ENCODE results near the gene NAA80. TPM values are rescaled to one million over a fixed set of nuclear protein-coding genes. Genes with fewer than 3 reads are reported as not detected.
A peak's percentile ranks its signal among the peaks of the same experiment; 100 is the strongest.

NAA80 gene
- total and polyA plus RNA-seq, 2 of the 13 experiments (the other 11 are each of a cell fraction or from before 2014, with no cell fraction given) = 3.4 to 8.7 TPM

DNA sequence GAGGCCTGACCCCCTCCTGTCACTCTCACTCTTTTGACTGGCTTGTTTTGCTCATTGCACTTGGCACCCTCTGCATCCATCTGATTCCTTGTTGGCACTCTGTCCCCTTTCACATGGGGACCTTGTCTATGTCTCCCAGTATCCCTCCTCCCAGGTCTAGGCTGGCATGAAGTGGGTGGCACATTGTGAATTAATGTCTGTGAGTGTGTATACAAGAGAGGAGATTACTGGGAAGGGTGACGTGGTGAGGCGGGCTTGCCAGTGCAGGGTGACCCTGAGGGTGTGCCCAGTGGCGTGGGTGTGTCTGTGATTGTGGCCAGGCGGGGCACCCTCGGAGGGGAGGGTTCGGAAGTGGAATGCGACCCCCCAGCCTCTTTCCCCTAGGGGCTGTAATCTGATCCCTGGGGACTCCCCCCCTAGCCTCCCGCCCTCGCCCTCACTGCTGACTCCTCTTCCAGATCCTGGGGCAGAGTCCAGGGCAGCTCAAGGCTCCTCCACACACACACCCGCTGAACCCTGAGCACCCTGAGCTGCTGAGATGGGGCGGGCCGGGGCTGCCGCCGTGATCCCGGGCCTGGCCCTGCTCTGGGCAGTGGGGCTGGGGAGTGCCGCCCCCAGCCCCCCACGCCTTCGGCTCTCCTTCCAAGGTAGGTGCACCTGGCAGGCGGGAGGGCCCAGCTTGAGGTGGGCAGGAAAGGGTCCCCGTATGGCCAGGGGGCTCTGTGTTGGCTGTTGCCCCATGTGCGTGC lies 30.3 kb downstream of the NAA80 start, which contains the start of gene SEMA3B:
TSS of gene SEMA3B (plus strand) at position 445 of the 749 bp plus-strand sequence. CDS start at position 539, 94 bp downstream.
- FAIRE-seq (no peak), DNase-seq (ENCODE audit: low spot score) (peak; percentile 71), ATAC-seq (peak; percentile 11)
- WGBS (ENCODE audit: low lambda C conversion rate) = 3% methylated on average over 6 of the region's 21 CpGs
- intact Hi-C loops (cut with micrococcal nuclease; ENCODE audit: unreplicated experiment) = no loop called here
- Histone ChIP-seq H3K27ac (ENCODE audit: extremely low read length, insufficient read depth, low read length) (peak within 1 kb of the TSS; percentile 88), H3K9ac (ENCODE audit: insufficient read depth, low read depth, low read length) (peak within 1 kb of the TSS; percentile 94), H3K9me3 (ENCODE audit: low read length) (no peaks in the 10 kb centered on the region), H2AFZ (ENCODE audit: low read length) (no peak within 1 kb of the TSS), H3K27me3 (ENCODE audit: control insufficient read depth in 1 of 2, insufficient read depth in 2 of 2, low read length in 2 of 2) (no peaks in the 10 kb centered on the region; a peak in 1 of 5 replicates), H3K4me3 (replicated peaks in 1 of 3; ENCODE audit: insufficient read depth in 1 of 3, low read depth in 2 of 3, low read length in 3 of 3) (peak within 1 kb of the TSS; percentile 71 to 88 (median 83)), H3K79me2 (ENCODE audit: insufficient read depth, low read length) (peaks cover 33% of the 10 kb centered on the region), H3K4me1 (ENCODE audit: insufficient read depth, low read length) (peaks cover 88% of the 10 kb centered on the region), H3K36me3 (replicated peaks in 1 of 2; ENCODE audit: control insufficient read depth in 1 of 2, insufficient read depth in 2 of 2, low read length in 2 of 2) (peaks cover 0 to 2% of the 10 kb centered on the region in 2 experiments; a peak in 3 of 5 replicates), H3K4me2 (ENCODE audit: low read depth, low read length) (peak within 1 kb of the TSS; percentile 98), H4K20me1 (ENCODE audit: insufficient read depth, low read length) (no peaks in the 10 kb centered on the region)
- POLR2A ChIA-PET = interaction anchor here (1.0 to 5.5 kb wide), 12 partner anchors 8 to 73 kb away, joined by 3 to 155 read pairs (median 8); partner anchors contain the start of genes GNAI2, HYAL2, HYAL3 and IFRD2
- in situ Hi-C loops (cut with HindIII; ENCODE audit: extremely low pct_ligation_motif_present, low pct_unique_long_range_greater_than_20kb) = no loop called here
- CTCF ChIA-PET (ENCODE audit: low intra/inter-chr PET ratio, low total read pairs) = no interaction called here
- BruUV-seq (replicated peaks) = no TSS peak
- TF ChIP-seq ZNF3 (CRISPR knock-in tag; IDR thresholded peaks at IDR 0.05) (no peak), ZNF317 (CRISPR knock-in tag; IDR thresholded peaks at IDR 0.05) (peak; percentile 62; the same call in 1 of the 2 replicates), ZNF616 (CRISPR knock-in tag; IDR thresholded peaks at IDR 0.05; ENCODE audit: low read depth) (no peak), SRSF1 (optimal IDR thresholded peaks at IDR 0.05; ENCODE audit: low read depth, low read length) (peak; percentile 88)
- TF ChIP-seq, protein P1, sequence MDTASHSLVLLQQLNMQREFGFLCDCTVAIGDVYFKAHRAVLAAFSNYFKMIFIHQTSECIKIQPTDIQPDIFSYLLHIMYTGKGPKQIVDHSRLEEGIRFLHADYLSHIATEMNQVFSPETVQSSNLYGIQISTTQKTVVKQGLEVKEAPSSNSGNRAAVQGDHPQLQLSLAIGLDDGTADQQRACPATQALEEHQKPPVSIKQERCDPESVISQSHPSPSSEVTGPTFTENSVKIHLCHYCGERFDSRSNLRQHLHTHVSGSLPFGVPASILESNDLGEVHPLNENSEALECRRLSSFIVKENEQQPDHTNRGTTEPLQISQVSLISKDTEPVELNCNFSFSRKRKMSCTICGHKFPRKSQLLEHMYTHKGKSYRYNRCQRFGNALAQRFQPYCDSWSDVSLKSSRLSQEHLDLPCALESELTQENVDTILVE (CRISPR knock-in tag; IDR thresholded peaks at IDR 0.05) = no peak
- TF ChIP-seq, protein P2, sequence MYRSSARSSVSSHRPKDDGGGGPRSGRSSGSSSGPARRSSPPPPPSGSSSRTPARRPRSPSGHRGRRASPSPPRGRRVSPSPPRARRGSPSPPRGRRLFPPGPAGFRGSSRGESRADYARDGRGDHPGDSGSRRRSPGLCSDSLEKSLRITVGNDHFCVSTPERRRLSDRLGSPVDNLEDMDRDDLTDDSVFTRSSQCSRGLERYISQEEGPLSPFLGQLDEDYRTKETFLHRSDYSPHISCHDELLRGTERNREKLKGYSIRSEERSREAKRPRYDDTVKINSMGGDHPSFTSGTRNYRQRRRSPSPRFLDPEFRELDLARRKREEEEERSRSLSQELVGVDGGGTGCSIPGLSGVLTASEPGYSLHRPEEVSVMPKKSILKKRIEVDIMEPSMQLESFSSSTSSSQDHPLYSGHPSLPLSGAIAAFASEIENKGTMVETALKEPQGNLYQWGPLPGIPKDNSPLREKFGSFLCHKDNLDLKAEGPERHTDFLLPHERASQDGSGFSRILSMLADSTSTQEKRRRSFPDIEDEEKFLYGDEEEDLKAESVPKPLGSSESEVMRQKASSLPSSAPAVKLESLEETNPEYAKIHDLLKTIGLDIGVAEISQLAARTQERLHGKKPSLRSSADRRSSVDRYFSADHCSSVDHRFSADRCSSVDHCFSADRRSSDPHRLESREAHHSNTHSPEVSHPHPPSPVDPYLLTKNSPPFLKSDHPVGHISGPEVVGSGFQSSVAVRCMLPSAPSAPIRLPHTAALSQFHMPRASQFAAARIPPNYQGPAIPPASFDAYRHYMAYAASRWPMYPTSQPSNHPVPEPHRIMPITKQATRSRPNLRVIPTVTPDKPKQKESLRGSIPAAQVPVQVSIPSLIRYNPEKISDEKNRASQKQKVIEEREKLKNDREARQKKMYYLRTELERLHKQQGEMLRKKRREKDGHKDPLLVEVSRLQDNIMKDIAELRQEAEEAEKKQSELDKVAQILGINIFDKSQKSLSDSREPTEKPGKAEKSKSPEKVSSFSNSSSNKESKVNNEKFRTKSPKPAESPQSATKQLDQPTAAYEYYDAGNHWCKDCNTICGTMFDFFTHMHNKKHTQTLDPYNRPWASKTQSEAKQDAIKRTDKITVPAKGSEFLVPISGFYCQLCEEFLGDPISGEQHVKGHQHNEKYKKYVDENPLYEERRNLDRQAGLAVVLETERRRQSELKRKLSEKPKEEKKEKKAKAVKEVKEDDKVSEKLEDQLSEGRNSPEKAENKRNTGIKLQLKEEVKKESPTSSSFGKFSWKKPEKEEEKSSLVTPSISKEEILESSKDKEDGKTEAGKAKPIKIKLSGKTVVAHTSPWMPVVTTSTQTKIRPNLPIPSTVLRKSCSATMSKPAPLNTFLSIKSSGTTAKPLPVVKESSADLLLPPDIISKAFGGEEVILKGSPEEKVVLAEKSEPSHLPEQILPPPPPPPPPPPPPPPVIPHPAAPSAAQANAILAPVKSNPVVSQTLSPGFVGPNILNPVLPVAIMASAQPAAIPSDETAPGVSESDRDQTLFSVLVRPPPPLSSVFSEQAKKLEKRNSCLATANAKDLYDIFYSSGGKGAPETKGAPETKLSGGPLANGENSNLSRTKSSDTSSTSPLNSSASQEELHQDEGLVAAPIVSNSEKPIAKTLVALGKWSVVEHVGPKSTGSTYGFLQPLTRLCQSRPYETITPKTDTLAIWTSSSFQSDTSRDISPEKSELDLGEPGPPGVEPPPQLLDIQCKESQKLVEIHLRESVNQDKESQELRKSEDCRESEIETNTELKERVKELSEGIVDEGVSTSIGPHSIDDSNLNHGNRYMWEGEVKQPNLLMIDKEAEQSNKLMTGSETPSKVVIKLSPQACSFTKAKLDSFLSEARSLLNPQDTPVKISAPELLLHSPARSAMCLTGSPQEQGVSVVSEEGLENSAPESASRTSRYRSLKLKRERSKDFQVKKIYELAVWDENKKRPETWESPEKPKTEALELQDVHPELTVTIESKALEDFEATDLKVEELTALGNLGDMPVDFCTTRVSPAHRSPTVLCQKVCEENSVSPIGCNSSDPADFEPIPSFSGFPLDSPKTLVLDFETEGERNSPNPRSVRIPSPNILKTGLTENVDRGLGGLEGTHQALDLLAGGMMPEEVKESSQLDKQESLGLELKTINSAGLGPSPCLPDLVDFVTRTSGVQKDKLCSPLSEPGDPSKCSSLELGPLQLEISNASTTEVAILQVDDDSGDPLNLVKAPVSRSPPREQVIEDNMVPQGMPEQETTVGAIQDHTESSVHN (CRISPR knock-in tag; IDR thresholded peaks at IDR 0.05) = no peak
- TF ChIP-seq, protein P3, sequence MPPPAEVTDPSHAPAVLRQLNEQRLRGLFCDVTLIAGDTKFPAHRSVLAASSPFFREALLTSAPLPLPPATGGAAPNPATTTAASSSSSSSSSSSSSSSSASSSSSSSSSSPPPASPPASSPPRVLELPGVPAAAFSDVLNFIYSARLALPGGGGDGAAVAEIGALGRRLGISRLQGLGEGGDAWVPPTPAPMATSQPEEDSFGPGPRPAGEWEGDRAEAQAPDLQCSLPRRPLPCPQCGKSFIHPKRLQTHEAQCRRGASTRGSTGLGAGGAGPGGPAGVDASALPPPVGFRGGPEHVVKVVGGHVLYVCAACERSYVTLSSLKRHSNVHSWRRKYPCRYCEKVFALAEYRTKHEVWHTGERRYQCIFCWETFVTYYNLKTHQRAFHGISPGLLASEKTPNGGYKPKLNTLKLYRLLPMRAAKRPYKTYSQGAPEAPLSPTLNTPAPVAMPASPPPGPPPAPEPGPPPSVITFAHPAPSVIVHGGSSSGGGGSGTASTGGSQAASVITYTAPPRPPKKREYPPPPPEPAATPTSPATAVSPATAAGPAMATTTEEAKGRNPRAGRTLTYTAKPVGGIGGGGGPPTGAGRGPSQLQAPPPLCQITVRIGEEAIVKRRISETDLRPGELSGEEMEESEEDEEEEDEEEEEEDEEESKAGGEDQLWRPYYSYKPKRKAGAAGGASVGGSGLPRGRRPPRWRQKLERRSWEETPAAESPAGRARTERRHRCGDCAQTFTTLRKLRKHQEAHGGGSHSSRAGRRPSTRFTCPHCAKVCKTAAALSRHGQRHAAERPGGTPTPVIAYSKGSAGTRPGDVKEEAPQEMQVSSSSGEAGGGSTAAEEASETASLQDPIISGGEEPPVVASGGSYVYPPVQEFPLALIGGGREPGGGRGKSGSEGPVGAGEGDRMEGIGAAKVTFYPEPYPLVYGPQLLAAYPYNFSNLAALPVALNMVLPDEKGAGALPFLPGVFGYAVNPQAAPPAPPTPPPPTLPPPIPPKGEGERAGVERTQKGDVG (CRISPR knock-in tag; IDR thresholded peaks at IDR 0.05; ENCODE audit: borderline replicate concordance) = no peak
